GM12865 (cell line): Measurements from ENCODE around the gene ROBO1.
A peak's percentile ranks its signal among the peaks of the same experiment; 100 is the strongest.

ENCODE experiments used
- DNase-seq: peaks from one replicate; pipeline ENCODE4 v3.0.0; 2010; ENCODE audit warnings: low read depth
- H3K4me3 ChIP-seq: 2 replicates; pipeline ENCODE4 v1.5.1; 2011; ENCODE audit warnings: mild to moderate bottlenecking, low read depth, low read length, control low read depth
- CTCF ChIP-seq: IDR thresholded peaks from 2 replicates; pipeline ENCODE4 v1.5.1; 2011; ENCODE audit warnings: low read length, control low read depth, low read depth, inconsistent platforms; ENCODE audit not compliant: insufficient read depth; ENCODE audit errors: missing control alignments

ROBO1 gene

GRCh38 chr3:78970656-78971055 is 797.1 kb downstream of the ROBO1 start:
- TF ChIP-seq CTCF, result no peak
- DNase-seq, result no peak
- no peak overlapping the region for H3K4me3 ChIP-seq

GRCh38 chr3:78969483-78969882 is 798.3 kb downstream of the ROBO1 start:
- TF ChIP-seq CTCF, result no peak
- no peak for DNase-seq
- H3K4me3 ChIP-seq, result no peak overlapping the region

- DNase-seq, result peak; percentile 34
- H3K4me3 ChIP-seq, result no peak overlapping the region
- no peak for TF ChIP-seq CTCF
These were observed 800.7 kb downstream of the ROBO1 start for GRCh38 chr3:78967061-78967460.

- no peak for DNase-seq
- H3K4me3 ChIP-seq, result no peak overlapping the region
- TF ChIP-seq CTCF, result no peak
These were observed 804.0 kb downstream of the ROBO1 start for GRCh38 chr3:78963771-78964170.

GRCh38 chr3:78957456-78957855 is 810.3 kb downstream of the ROBO1 start:
- DNase-seq, result no peak
- no peak overlapping the region for H3K4me3 ChIP-seq
- no peak for TF ChIP-seq CTCF

GRCh38 chr3:78951342-78951945 is 816.4 kb downstream of the ROBO1 start:
- no peak overlapping the region for H3K4me3 ChIP-seq
- no peak for DNase-seq
- TF ChIP-seq CTCF, result no peak

GRCh38 chr3:78941587-78941986 is 826.2 kb downstream of the ROBO1 start:
- H3K4me3 ChIP-seq, result no peak overlapping the region
- TF ChIP-seq CTCF, result no peak
- DNase-seq, result peak; percentile 63
